Measurements from ENCODE around the gene SORCS2.

Gene SORCS2

DNA sequence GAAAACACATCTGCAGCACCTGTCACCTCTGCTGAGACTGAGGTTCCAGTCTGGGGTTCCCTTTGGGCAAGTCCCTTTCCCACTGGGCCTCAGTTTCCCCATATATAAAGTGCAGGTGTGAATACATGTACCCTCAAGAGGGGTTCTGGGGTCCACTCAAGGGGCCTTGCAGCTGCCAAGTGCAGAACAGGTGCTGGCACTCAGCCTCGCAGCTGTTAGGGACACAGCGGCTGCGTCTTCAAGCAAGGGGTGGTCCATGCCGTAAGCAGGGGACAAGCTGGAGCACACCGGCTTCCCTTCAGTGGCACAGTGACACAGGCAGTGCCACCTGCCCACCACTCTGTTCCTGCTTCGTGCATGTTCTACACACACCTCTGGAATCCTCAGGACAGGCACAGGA lies 329.3 kb downstream of the SORCS2 start:
- H3K36me3 ChIP-seq (ENCODE audit: insufficient read depth, insufficient read length, low read length): no peaks in the 10 kb centered on the region
- TF ChIP-seq ZNF274 (IDR thresholded peaks at IDR 0.05; ENCODE audit: low read depth, low read length): no peak
- no peak for TF ChIP-seq YY1 (IDR thresholded peaks at IDR 0.05; ENCODE audit: insufficient read depth, insufficient read length)
- no peak for DNase-seq (ENCODE audit: low read depth, low spot score)
- H3K9ac ChIP-seq (ENCODE audit: insufficient read length, low read depth): no peak overlapping the region
- H3K9me3 ChIP-seq (ENCODE audit: insufficient read depth, low read length): no peaks in the 10 kb centered on the region
- peaks cover 11% of the 10 kb centered on the region for H3K4me1 ChIP-seq (ENCODE audit: insufficient read depth, insufficient read length)
- H3K27me3 ChIP-seq (ENCODE audit: insufficient read depth, insufficient read length): no peaks in the 10 kb centered on the region
- no peak overlapping the region for H3K4me3 ChIP-seq (ENCODE audit: insufficient read length, low read depth)

- H3K36me3 ChIP-seq (ENCODE audit: insufficient read depth, insufficient read length, low read length): no peaks in the 10 kb centered on the region
- no peak for DNase-seq (ENCODE audit: low read depth, low spot score)
- TF ChIP-seq YY1 (IDR thresholded peaks at IDR 0.05; ENCODE audit: insufficient read depth, insufficient read length): no peak
- TF ChIP-seq SUZ12 (IDR thresholded peaks at IDR 0.05; ENCODE audit: extremely low read depth, insufficient read depth, insufficient read length): no peak
- TF ChIP-seq ZNF274 (IDR thresholded peaks at IDR 0.05; ENCODE audit: low read depth, low read length): no peak
- H3K27me3 ChIP-seq (ENCODE audit: insufficient read depth, insufficient read length): no peaks in the 10 kb centered on the region
- H3K4me1 ChIP-seq (ENCODE audit: insufficient read depth, insufficient read length): peaks cover 12% of the 10 kb centered on the region
- no peaks in the 10 kb centered on the region for H3K9me3 ChIP-seq (ENCODE audit: insufficient read depth, low read length)
- H3K9ac ChIP-seq (ENCODE audit: insufficient read length, low read depth): no peak overlapping the region
- no peak overlapping the region for H3K4me3 ChIP-seq (ENCODE audit: insufficient read length, low read depth)
Observed at GRCh38 chr4:7522452-7523220, 330.3 kb downstream of the SORCS2 start.

DNA sequence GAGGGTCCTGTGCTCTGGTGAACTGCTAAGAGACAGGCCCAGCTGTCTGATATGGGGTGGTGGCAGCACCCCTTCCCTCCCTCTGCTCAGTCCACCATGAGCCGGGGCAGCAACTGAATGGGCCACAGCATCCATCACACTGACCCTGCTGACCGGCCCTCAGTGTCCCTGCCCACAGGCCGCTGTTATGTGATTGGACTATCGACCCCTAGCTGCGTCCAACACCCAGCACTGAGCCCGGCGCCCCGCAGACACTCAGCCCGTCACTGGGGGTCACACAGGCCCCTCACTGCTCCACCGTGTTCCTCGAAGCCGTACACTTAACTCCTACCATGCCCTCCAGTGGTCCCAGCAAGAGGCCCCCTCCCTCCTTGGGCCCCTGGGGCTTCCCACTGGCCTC lies 331.2 kb downstream of the SORCS2 start:
- Histone ChIP-seq H3K27me3 (ENCODE audit: insufficient read depth, insufficient read length) (no peaks in the 10 kb centered on the region), H3K36me3 (ENCODE audit: insufficient read depth, insufficient read length, low read length) (no peaks in the 10 kb centered on the region), H3K4me3 (ENCODE audit: insufficient read length, low read depth) (no peak overlapping the region), H3K9ac (ENCODE audit: insufficient read length, low read depth) (no peak overlapping the region), H3K4me1 (ENCODE audit: insufficient read depth, insufficient read length) (peaks cover 14% of the 10 kb centered on the region), H3K9me3 (ENCODE audit: insufficient read depth, low read length) (no peaks in the 10 kb centered on the region)
- DNase-seq (ENCODE audit: low read depth, low spot score): no peak
- TF ChIP-seq SUZ12 (IDR thresholded peaks at IDR 0.05; ENCODE audit: extremely low read depth, insufficient read depth, insufficient read length) (no peak), ZNF274 (IDR thresholded peaks at IDR 0.05; ENCODE audit: low read depth, low read length) (no peak), YY1 (IDR thresholded peaks at IDR 0.05; ENCODE audit: insufficient read depth, insufficient read length) (no peak)

DNA sequence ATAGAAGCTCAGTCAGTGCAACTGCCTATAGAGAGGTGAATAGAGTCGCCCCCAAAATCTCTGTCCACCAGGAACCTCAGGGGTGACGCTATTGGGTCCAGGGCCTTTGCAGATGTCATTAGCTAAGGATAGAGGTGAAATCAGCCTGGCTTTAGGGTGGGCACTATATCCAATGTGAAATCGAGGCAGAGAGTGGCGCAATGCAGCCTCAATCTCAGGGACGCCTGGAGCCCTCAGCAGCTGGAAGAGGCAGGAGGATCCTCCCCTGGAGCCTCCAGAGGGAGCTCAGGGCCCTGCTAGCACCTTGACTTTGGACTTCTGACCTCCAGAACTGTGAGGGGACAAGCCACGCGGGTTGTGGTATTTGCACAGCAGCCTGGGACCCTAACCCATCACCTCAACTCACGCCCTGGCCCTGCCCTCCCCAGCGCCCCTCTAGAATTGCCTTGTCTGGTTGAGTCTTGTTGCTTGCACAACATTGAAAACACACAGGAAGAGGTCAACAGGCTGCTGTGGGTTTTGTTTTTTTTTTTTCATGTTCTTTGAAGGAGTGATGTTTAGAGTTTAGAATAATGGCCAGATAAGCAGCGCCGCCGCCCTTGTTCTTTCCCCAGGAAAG lies 331.8 kb downstream of the SORCS2 start:
- Histone ChIP-seq H3K9ac (ENCODE audit: insufficient read length, low read depth) (no peak overlapping the region), H3K4me1 (ENCODE audit: insufficient read depth, insufficient read length) (peaks cover 19% of the 10 kb centered on the region)
- DNase-seq (ENCODE audit: low read depth, low spot score): no peak

DNA sequence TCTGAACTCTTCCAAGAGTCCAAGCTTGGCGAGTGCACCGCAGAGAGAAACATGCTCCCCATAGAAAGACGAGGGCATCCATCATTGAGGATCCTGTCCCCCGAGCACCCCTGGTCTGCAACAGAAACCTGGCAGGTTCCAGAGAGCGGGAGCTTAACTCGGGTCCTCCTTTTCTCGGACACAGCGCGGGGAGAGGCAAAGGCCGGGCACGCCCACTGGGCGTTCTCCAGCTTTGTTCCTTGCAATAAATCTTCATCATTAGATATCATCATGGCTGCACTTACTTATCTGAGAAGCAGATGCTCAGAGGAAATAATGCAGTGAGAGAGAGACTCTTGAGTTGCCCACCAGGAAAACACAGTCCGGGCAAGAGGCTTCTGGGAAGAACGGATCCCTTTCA lies 332.5 kb downstream of the SORCS2 start:
- TF ChIP-seq YY1 (IDR thresholded peaks at IDR 0.05; ENCODE audit: insufficient read depth, insufficient read length) (no peak), ZNF274 (IDR thresholded peaks at IDR 0.05; ENCODE audit: low read depth, low read length) (no peak), SUZ12 (IDR thresholded peaks at IDR 0.05; ENCODE audit: extremely low read depth, insufficient read depth, insufficient read length) (no peak)
- no peak for DNase-seq (ENCODE audit: low read depth, low spot score)
- no peaks in the 10 kb centered on the region for H3K27me3 ChIP-seq (ENCODE audit: insufficient read depth, insufficient read length)
- no peaks in the 10 kb centered on the region for H3K36me3 ChIP-seq (ENCODE audit: insufficient read depth, insufficient read length, low read length)
- H3K9me3 ChIP-seq (ENCODE audit: insufficient read depth, low read length): no peaks in the 10 kb centered on the region
- no peak overlapping the region for H3K9ac ChIP-seq (ENCODE audit: insufficient read length, low read depth)
- no peak overlapping the region for H3K4me3 ChIP-seq (ENCODE audit: insufficient read length, low read depth)
- H3K4me1 ChIP-seq (ENCODE audit: insufficient read depth, insufficient read length): peaks cover 22% of the 10 kb centered on the region

More for the DNA sequence above, 331.8 kb downstream of the SORCS2 start:
- no peaks in the 10 kb centered on the region for H3K9me3 ChIP-seq (ENCODE audit: insufficient read depth, low read length)
- TF ChIP-seq SUZ12 (IDR thresholded peaks at IDR 0.05; ENCODE audit: extremely low read depth, insufficient read depth, insufficient read length) (no peak), ZNF274 (IDR thresholded peaks at IDR 0.05; ENCODE audit: low read depth, low read length) (no peak), YY1 (IDR thresholded peaks at IDR 0.05; ENCODE audit: insufficient read depth, insufficient read length) (no peak)
- no peaks in the 10 kb centered on the region for H3K27me3 ChIP-seq (ENCODE audit: insufficient read depth, insufficient read length)
- no peak overlapping the region for H3K4me3 ChIP-seq (ENCODE audit: insufficient read length, low read depth)
- no peaks in the 10 kb centered on the region for H3K36me3 ChIP-seq (ENCODE audit: insufficient read depth, insufficient read length, low read length)

DNA sequence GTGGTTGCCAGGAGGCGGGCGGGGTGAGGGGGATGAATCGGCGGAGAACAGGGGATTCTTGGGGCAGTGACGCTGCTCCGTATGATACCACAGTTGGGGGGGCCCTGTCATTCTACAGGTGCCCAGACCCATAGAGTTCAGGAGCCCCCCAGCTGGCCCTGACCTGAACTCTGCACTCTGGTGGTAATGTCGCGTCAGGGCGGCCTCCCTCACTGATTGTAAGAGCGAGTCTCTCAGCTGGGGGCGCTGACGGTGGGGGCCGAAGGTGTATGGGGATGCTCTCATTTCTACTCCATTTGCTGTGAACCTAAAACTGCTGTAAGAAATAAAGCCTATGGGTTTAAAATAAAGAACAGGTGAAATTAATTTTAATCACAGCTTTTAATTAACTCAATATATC lies 334.2 kb downstream of the SORCS2 start:
- Histone ChIP-seq H3K9ac (ENCODE audit: insufficient read length, low read depth) (no peak overlapping the region), H3K4me1 (ENCODE audit: insufficient read depth, insufficient read length) (peaks cover 31% of the 10 kb centered on the region), H3K4me3 (ENCODE audit: insufficient read length, low read depth) (no peak overlapping the region), H3K27me3 (ENCODE audit: insufficient read depth, insufficient read length) (no peaks in the 10 kb centered on the region), H3K9me3 (ENCODE audit: insufficient read depth, low read length) (no peaks in the 10 kb centered on the region), H3K36me3 (ENCODE audit: insufficient read depth, insufficient read length, low read length) (no peaks in the 10 kb centered on the region)
- TF ChIP-seq YY1 (IDR thresholded peaks at IDR 0.05; ENCODE audit: insufficient read depth, insufficient read length): no peak
- TF ChIP-seq ZNF274 (IDR thresholded peaks at IDR 0.05; ENCODE audit: low read depth, low read length): no peak
- TF ChIP-seq SUZ12 (IDR thresholded peaks at IDR 0.05; ENCODE audit: extremely low read depth, insufficient read depth, insufficient read length): no peak
- DNase-seq (ENCODE audit: low read depth, low spot score): no peak

- no peaks in the 10 kb centered on the region for H3K9me3 ChIP-seq (ENCODE audit: insufficient read depth, low read length)
- H3K27me3 ChIP-seq (ENCODE audit: insufficient read depth, insufficient read length): no peaks in the 10 kb centered on the region
- H3K9ac ChIP-seq (ENCODE audit: insufficient read length, low read depth): no peak overlapping the region
Observed at GRCh38 chr4:7526929-7527535, 334.7 kb downstream of the SORCS2 start.

More at GRCh38 chr4:7526929-7527535, 334.7 kb downstream of the SORCS2 start:
- Histone ChIP-seq H3K36me3 (ENCODE audit: insufficient read depth, insufficient read length, low read length) (no peaks in the 10 kb centered on the region), H3K4me1 (ENCODE audit: insufficient read depth, insufficient read length) (peaks cover 34% of the 10 kb centered on the region), H3K4me3 (ENCODE audit: insufficient read length, low read depth) (no peak overlapping the region)
- DNase-seq (ENCODE audit: low read depth, low spot score): no peak
- no peak for TF ChIP-seq YY1 (IDR thresholded peaks at IDR 0.05; ENCODE audit: insufficient read depth, insufficient read length)
- TF ChIP-seq SUZ12 (IDR thresholded peaks at IDR 0.05; ENCODE audit: extremely low read depth, insufficient read depth, insufficient read length): no peak
- TF ChIP-seq ZNF274 (IDR thresholded peaks at IDR 0.05; ENCODE audit: low read depth, low read length): no peak
